Upper lobe of left lung (tissue), 6 donors: ENCODE results near the gene RAB11FIP4. TPM values are rescaled to one million over a fixed set of nuclear protein-coding genes. Genes with fewer than 3 reads are reported as not detected.
A peak's percentile ranks its signal among the peaks of the same experiment; 100 is the strongest.

Experiments
- ATAC-seq, 2 donors: fragments of 200-7000 bp; cut with Tn5 transposase; one replicate each; pipeline ENCODE4 v1.9.1; 2022; ENCODE audit warnings: mild to moderate bottlenecking in 2 of 2, moderate library complexity in 2 of 2; ENCODE audit not compliant: low FRiP score in 2 of 2
- DNase-seq, 2 donors: peaks; one replicate each; pipeline ENCODE4 v3.0.0-alpha.2; 2019 to 2020
- H3K27ac ChIP-seq, 4 donors: fragments of 200-600 bp; sonication (generic); one replicate each; pipeline ENCODE4 v1.5.1; 2016 to 2019
- H3K27me3 ChIP-seq, 4 donors: fragments of 200-600 bp; sonication (generic); one replicate each; pipeline ENCODE4 v1.5.1; 2017 to 2019
- H3K36me3 ChIP-seq, 4 donors: fragments of 200-600 bp; sonication (generic); one replicate each; pipeline ENCODE4 v1.5.1; 2016 to 2019
- H3K4me1 ChIP-seq, 4 donors: fragments of 200-600 bp; sonication (generic); one replicate each; pipeline ENCODE4 v1.5.1; 2018 to 2019
- H3K4me3 ChIP-seq, 4 donors: fragments of 200-600 bp; sonication (generic); one replicate each; pipeline ENCODE4 v1.5.1; 2017 to 2019; ENCODE audit warnings: mild to moderate bottlenecking in 2 of 4, moderate library complexity in 1 of 4
- H3K9me3 ChIP-seq, 4 donors: fragments of 200-600 bp; sonication (generic); one replicate each; pipeline ENCODE4 v1.5.1; 2018 to 2019
- CTCF ChIP-seq, 6 experiments: fragments of 450-650 bp in 4 of 6; fragments of 200-600 bp in 2 of 6; sonication (generic) in 2 of 6; IDR thresholded peaks; one replicate each; pipeline ENCODE4 v1.5.1; 2016 to 2019; ENCODE audit warnings: antibody characterized with exemption in 6 of 6
- EP300 ChIP-seq, 4 donors: sonication (generic); formaldehyde crosslinking; IDR thresholded peaks; one replicate each; pipeline ENCODE4 v1.5.1; 2017; ENCODE audit warnings: antibody characterized with exemption in 4 of 4, control low read depth in 2 of 4
- POLR2A ChIP-seq, 4 donors: fragments of 450-650 bp; IDR thresholded peaks; one replicate each; pipeline ENCODE4 v1.5.1; 2016 to 2017; ENCODE audit warnings: antibody characterized with exemption in 4 of 4, mild to moderate bottlenecking in 2 of 4
- POLR2AphosphoS5 ChIP-seq, 2 donors: sonication (generic); formaldehyde crosslinking; IDR thresholded peaks; one replicate each; pipeline ENCODE4 v1.5.1; 2017; ENCODE audit warnings: antibody characterized with exemption in 2 of 2
- WGBS, 2 donors: methylation state at CpG; one replicate each; pipeline ENCODE4 v1.1.5; 2017 to 2018; 5-methylcytosine and 5-hydroxymethylcytosine counted together
- total RNA-seq, 6 donors: library from RNA; depleted of rRNA in 4 of 6; stranded (reverse); fragments of >200 nt in 4 of 6; gene quantifications; one replicate each; pipeline versions ENCODE4 v1.1.0 to v1.2.1, GENCODE V29; 2016 to 2021
- donor health status: DM: no; HTN: no; CAD: no; lungs with moderate emphysema.
- donor health status: DM: no; HTN: yes; CAD: no; lungs with severe emphysema.

RAB11FIP4 gene
- total RNA-seq, 6 donors from 2014 or later: 15.2 to 36.1 (median 23.3) TPM

DNA sequence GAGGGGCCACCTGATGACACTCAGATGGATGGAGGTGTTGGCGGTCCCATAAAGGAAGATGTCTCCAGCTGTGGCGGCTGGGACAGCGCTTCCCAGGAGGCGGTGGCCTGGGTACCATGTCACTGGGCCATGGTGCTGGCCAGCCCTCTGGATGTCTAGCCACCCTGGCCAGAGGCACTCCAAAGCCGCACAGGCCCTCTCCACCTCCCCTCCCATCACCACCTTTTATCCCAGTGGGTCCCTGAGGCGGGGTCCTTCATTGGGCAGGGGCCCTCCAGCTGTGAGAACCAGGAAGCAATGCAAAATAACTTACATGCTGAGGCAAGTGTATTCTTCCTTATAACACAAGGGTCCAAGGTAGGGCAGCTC, 23.1 kb downstream of the RAB11FIP4 start:
- 78% methylated on average over 6 of the region's 6 CpGs; no CpG with 5 or more reads in 1 of the 2 donors for WGBS, 2 donors
- no peak overlapping the region for H3K27ac ChIP-seq
- no peaks in the 10 kb centered on the region for H3K27me3 ChIP-seq
- H3K4me3 ChIP-seq: no peak overlapping the region
- H3K4me1 ChIP-seq: peaks cover 0 to 4% (median 0%) of the 10 kb centered on the region in 4 donors
- TF ChIP-seq POLR2AphosphoS5 (IDR thresholded peaks at IDR 0.05) (no peak), EP300 (IDR thresholded peaks at IDR 0.05) (no peak), CTCF (IDR thresholded peaks at IDR 0.05) (no peak), POLR2A (IDR thresholded peaks at IDR 0.05) (no peak)
- no peaks in the 10 kb centered on the region for H3K9me3 ChIP-seq
- no peaks in the 10 kb centered on the region for H3K36me3 ChIP-seq
- ATAC-seq (no peak), DNase-seq (no peak)

DNA sequence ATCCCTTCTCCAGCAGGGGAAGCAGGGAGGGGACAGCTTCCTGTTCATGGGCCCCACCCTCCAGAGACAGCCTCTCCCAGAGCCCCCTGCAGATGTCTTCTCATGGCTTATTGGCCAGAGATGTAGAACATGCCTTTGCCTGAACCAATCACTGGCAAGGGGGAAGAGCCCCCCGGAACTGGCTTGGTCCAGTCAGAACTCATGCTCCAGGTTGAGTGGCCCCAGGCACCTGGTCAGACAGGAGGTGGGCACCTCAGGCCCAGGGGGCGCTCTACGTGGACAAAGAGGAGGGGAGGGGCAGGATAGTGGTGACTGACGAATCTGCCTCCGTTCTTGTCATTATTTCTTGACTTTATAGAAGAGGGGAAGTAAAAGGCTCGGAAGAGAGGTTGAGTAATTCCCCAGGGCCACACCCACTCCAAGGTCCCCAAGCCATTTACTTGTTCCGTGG, 23.6 kb downstream of the RAB11FIP4 start:
- TF ChIP-seq POLR2A (IDR thresholded peaks at IDR 0.05) (no peak), EP300 (IDR thresholded peaks at IDR 0.05) (no peak), POLR2AphosphoS5 (IDR thresholded peaks at IDR 0.05) (no peak), CTCF (IDR thresholded peaks at IDR 0.05) (no peak)
- ATAC-seq: peak in 1 of 2 donors; percentile 54
- 37 to 60% methylated on average over 7 of the region's 7 CpGs for WGBS, 2 donors

DNA sequence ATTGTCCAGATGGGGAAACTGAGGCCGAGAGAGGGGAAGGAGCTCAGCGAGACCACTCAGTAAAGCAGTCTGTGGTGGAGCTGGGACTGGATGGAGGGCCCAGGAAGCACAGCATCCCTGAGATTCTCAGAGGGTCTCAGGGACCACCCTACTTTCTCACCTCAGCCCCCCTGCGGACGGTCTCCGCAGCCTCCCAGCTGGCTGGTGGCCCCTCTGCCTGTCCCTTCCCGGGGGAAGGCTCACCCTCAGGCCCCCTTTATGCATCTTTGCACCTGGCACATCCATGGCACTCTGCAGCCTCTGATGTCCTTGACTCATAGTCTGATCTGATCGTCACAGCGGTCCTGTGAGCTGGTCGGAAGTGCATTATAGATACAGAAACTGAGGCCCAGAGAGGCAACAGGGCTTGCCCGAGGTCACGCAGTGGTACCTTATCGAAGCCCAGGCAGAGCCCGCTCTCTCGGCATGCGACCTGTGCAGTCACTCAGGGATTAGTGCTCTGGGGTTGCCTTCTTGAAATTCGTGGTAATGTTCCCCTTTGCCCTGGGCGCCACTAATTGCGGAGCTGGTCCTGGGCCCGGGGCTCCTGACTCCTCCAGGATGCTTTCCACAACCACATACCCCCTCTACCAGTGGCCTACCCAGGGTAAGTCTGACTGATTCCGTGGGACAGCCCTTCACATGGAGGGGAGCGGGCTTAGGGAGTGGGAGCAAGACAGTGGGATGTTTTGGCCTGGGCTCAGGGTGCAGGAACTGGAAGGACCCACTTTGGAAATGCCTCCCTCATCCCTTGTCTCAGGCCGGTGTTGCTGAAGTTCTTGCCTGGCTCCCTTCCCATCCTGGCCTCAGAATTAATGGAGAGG, 24.4 kb downstream of the RAB11FIP4 start:
- TF ChIP-seq POLR2A (IDR thresholded peaks at IDR 0.05) (no peak), EP300 (IDR thresholded peaks at IDR 0.05) (no peak), CTCF (IDR thresholded peaks at IDR 0.05) (no peak), POLR2AphosphoS5 (IDR thresholded peaks at IDR 0.05) (no peak)
- 86 to 90% methylated on average over 15 to 18 of the region's 22 CpGs for WGBS, 2 donors
- DNase-seq (no peak), ATAC-seq (peak in 1 of 2 donors; percentile 39)
- Histone ChIP-seq H3K4me3 (no peak overlapping the region), H3K27me3 (no peaks in the 10 kb centered on the region), H3K4me1 (peaks cover 0 to 4% (median 0%) of the 10 kb centered on the region in 4 donors), H3K9me3 (no peaks in the 10 kb centered on the region), H3K36me3 (no peaks in the 10 kb centered on the region), H3K27ac (no peak overlapping the region)

More for the DNA sequence above, 23.6 kb downstream of the RAB11FIP4 start:
- peaks cover 0 to 4% (median 0%) of the 10 kb centered on the region in 4 donors for H3K4me1 ChIP-seq
- no peaks in the 10 kb centered on the region for H3K27me3 ChIP-seq
- no peaks in the 10 kb centered on the region for H3K9me3 ChIP-seq
- H3K36me3 ChIP-seq: no peaks in the 10 kb centered on the region
- no peak for DNase-seq
- H3K27ac ChIP-seq: no peak overlapping the region
- no peak overlapping the region for H3K4me3 ChIP-seq

- ATAC-seq (peak in 1 of 2 donors; percentile 8), DNase-seq (no peak)
- H3K36me3 ChIP-seq: no peaks in the 10 kb centered on the region
- H3K9me3 ChIP-seq: no peaks in the 10 kb centered on the region
- 39 to 73% methylated on average over 10 of the region's 10 CpGs for WGBS, 2 donors
- TF ChIP-seq POLR2A (IDR thresholded peaks at IDR 0.05): no peak
- no peak for TF ChIP-seq EP300 (IDR thresholded peaks at IDR 0.05)
- TF ChIP-seq CTCF (IDR thresholded peaks at IDR 0.05): no peak
- no peak for TF ChIP-seq POLR2AphosphoS5 (IDR thresholded peaks at IDR 0.05)
- peaks cover 0 to 4% (median 0%) of the 10 kb centered on the region in 4 donors for H3K4me1 ChIP-seq
- H3K27me3 ChIP-seq: no peaks in the 10 kb centered on the region
- H3K4me3 ChIP-seq: no peak overlapping the region
- no peak overlapping the region for H3K27ac ChIP-seq
Observed at GRCh38 chr17:31416503-31416923, 25.0 kb downstream of the RAB11FIP4 start.
